Endothelial cell of umbilical vein (primary cell): Measurements from ENCODE around the gene ACAD11. TPM values are rescaled to one million over a fixed set of nuclear protein-coding genes. Genes with fewer than 3 reads are reported as not detected.

Source experiments
- BruUV-seq: library from RNA; stranded (reverse); fragments of 400-500 nt; replicated peaks from 2 replicates; lab custom pipeline; 2021; lab: Mats Ljungman, UMichigan
- CTCF ChIA-PET: fragments of 300-600, 350-600 bp; sonication (Branson Sonifier 250); formaldehyde crosslinking; loops from one replicate; lab custom pipeline; 2021; ENCODE audit warnings: antibody characterized with exemption, inconsistent platforms; lab: Charles Lee
- POLR2A ChIA-PET: fragments of 300-600, 350-600 bp; sonication (Branson Sonifier 250); formaldehyde crosslinking; loops from one replicate; lab custom pipeline; 2021; ENCODE audit warnings: antibody characterized with exemption, inconsistent platforms; lab: Charles Lee
- DNase-seq: peaks from one replicate; pipeline ENCODE4 v3.0.0-alpha.2; 2011; ENCODE audit warnings: low read depth, low spot score
- FAIRE-seq: peaks from 2 replicates; lab custom pipeline; 2011; peaks lifted over from hg19 to GRCh38; lab: Jason Lieb, UNC
- H2AFZ ChIP-seq: 2 replicates; pipeline ENCODE4 v1.6.0; 2012; ENCODE audit warnings: low read depth, low read length, control low read depth, inconsistent platforms
- H3K27ac ChIP-seq: 2 replicates; pipeline ENCODE4 v1.5.1; 2011; ENCODE audit warnings: low read depth, mild to moderate bottlenecking, control low read depth, low read length, moderate library complexity; ENCODE audit not compliant: insufficient read depth
- H3K27me3 ChIP-seq, 2 experiments: 2 replicates each; pipeline versions ENCODE4 v1.6.0 to v1.6.1; 2011; ENCODE audit warnings: low read length in 2 of 2, mixed read lengths in 1 of 2; ENCODE audit not compliant: control insufficient read depth in 2 of 2, insufficient read depth in 2 of 2
- H3K36me3 ChIP-seq, 2 experiments: 2 replicates in 1 of 2; 3 replicates in 1 of 2; pipeline ENCODE4 v1.5.1; 2011; ENCODE audit warnings: low read length in 2 of 2, mild to moderate bottlenecking in 1 of 2, moderate library complexity in 1 of 2; ENCODE audit not compliant: control insufficient read depth in 2 of 2, insufficient read depth in 2 of 2; ENCODE audit errors: extremely low read depth in 1 of 2
- H3K4me1 ChIP-seq: 3 replicates; pipeline ENCODE4 v1.5.1; 2011; ENCODE audit warnings: mild to moderate bottlenecking, low read length; ENCODE audit not compliant: control insufficient read depth, insufficient read depth; ENCODE audit errors: extremely low read depth
- H3K4me2 ChIP-seq: 2 replicates; pipeline ENCODE4 v1.6.1; 2011; ENCODE audit warnings: low read length, control low read depth, mixed read lengths; ENCODE audit not compliant: insufficient read depth
- H3K4me3 ChIP-seq, 3 experiments: fragments of 200-600 bp in 1 of 3; sonication (generic), shearing (Covaris generic) in 1 of 3; replicated peaks in 1 of 3; 2 replicates each; pipeline ENCODE4 v1.5.1; 2011 to 2016; ENCODE audit warnings: control low read depth in 3 of 3, low read length in 3 of 3, mild to moderate bottlenecking in 2 of 3, inconsistent platforms in 1 of 3, low read depth in 1 of 3, moderate library complexity in 1 of 3; ENCODE audit not compliant: insufficient read depth in 1 of 3
- H3K79me2 ChIP-seq: 2 replicates; pipeline ENCODE4 v1.6.0; 2012; ENCODE audit warnings: low read length, inconsistent platforms; ENCODE audit not compliant: control insufficient read depth, insufficient read depth
- H3K9ac ChIP-seq: replicated peaks from 2 replicates; pipeline ENCODE3; 2011; ENCODE audit warnings: low read length, control low read depth; ENCODE audit not compliant: insufficient read depth; ENCODE audit errors: extremely low read depth
- H3K9me1 ChIP-seq: replicated peaks from 3 replicates; pipeline ENCODE4 v1.6.0; 2011; ENCODE audit warnings: mild to moderate bottlenecking, low read length; ENCODE audit not compliant: control insufficient read depth, insufficient read depth; ENCODE audit errors: extremely low read depth
- H3K9me3 ChIP-seq: replicated peaks from 2 replicates; pipeline ENCODE4 v1.5.1; 2012; ENCODE audit warnings: low read length, inconsistent platforms; ENCODE audit not compliant: control insufficient read depth, insufficient read depth
- H4K20me1 ChIP-seq: replicated peaks from 2 replicates; pipeline ENCODE3; 2011; ENCODE audit warnings: mild to moderate bottlenecking, low read length; ENCODE audit not compliant: control insufficient read depth, insufficient read depth; ENCODE audit errors: extremely low read depth
- EZH2 ChIP-seq: IDR thresholded peaks from 2 replicates; pipeline ENCODE4 v1.6.1; 2012; ENCODE audit warnings: borderline replicate concordance, low read depth, mild to moderate bottlenecking, moderate library complexity, low read length, inconsistent platforms; ENCODE audit not compliant: severe bottlenecking
- GATA2 ChIP-seq: IDR thresholded peaks from 2 replicates; pipeline ENCODE4 v1.7.0; 2011; ENCODE audit warnings: low read depth, mild to moderate bottlenecking, moderate library complexity, mixed read lengths, low read length; ENCODE audit not compliant: insufficient read length, insufficient read depth
- POLR2A ChIP-seq: IDR thresholded peaks from 2 replicates; pipeline ENCODE4 v1.6.1; 2012; ENCODE audit warnings: low read depth, mild to moderate bottlenecking, control low read depth, low read length
- POLR2AphosphoS5 ChIP-seq: IDR thresholded peaks from 2 replicates; pipeline ENCODE4 v1.6.1; 2012; ENCODE audit warnings: low read depth, mild to moderate bottlenecking, control low read depth, low read length, moderate library complexity; ENCODE audit not compliant: insufficient read depth
- dilution Hi-C: fragments of 300-500 bp; cut with MboI; formaldehyde crosslinking; loops from one replicate; pipeline ENCODE4 v1.15.0; 2019; ENCODE audit warnings: low sequenced_read_pairs; ENCODE audit not compliant: extremely low pct_ligation_motif_present
- intact Hi-C: fragments of 100-400 bp; cut with micrococcal nuclease; formaldehyde crosslinking; loops from one replicate; pipeline ENCODE4 v1.10.0; 2022
- polyA plus RNA-seq, 4 experiments: library from polyadenylated mRNA; depleted of rRNA in 3 of 4; stranded (reverse) in 3 of 4; unstranded in 1 of 4; fragments of >200 nt; gene quantifications; 2 replicates each; pipeline versions ENCODE4 v1.2.1 to v1.2.3, GENCODE V29; 2011 to 2012; ENCODE audit warnings: missing spikeins in 1 of 4
- total RNA-seq: library from RNA; stranded (reverse); gene quantifications from 2 replicates; pipeline ENCODE4 v1.2.3, GENCODE V29; 2021
- TF ChIP-seq, protein P1 (sequence below), 2 donors: IDR thresholded peaks; 1 replicate in 1 of 2; 2 replicates in 1 of 2; pipeline ENCODE4 v1.5.1; 2011; ENCODE audit warnings: low read length in 2 of 2, mild to moderate bottlenecking in 2 of 2, moderate library complexity in 2 of 2, control low read depth in 1 of 2, inconsistent platforms in 1 of 2, low read depth in 1 of 2; ENCODE audit not compliant: insufficient read depth in 1 of 2; ENCODE audit errors: extremely low read depth in 1 of 2

The ACAD11 gene
- total and polyA plus RNA-seq, 2 donors (not counting 3 experiments of a cell fraction or from before 2014, with no cell fraction given) = 9.6 to 17.9 TPM

- H2AFZ ChIP-seq = peak within 1 kb of the TSS; percentile 89
- ChIA-PET CTCF (interaction anchor here (0.6 to 3.8 kb wide), 13 partner anchors 10 to 255 kb away, joined by 3 to 28 read pairs (median 5); no protein-coding TSS in a partner anchor), POLR2A (interaction anchor here (1.4 kb wide), 1 partner anchor 15 kb away, joined by 3 read pairs; no protein-coding TSS in a partner anchor)
- H3K9ac ChIP-seq = peak within 1 kb of the TSS; percentile 84
- no peaks in the 10 kb centered on the region for H3K9me1 ChIP-seq
- peak; percentile 72 for DNase-seq
- H3K4me3 ChIP-seq = peak within 1 kb of the TSS; percentile 43 to 71 (median 70)
- H3K27ac ChIP-seq = peak within 1 kb of the TSS; percentile 68
- no peaks in the 10 kb centered on the region for H3K36me3 ChIP-seq
- no peaks in the 10 kb centered on the region for H4K20me1 ChIP-seq
- intact Hi-C loops = loop anchor here (1.0 kb wide), 2 partner anchors 9 to 22 kb away; no protein-coding TSS in a partner anchor
- no peaks in the 10 kb centered on the region for H3K27me3 ChIP-seq
- H3K4me2 ChIP-seq = peak within 1 kb of the TSS; percentile 83
- peaks cover 26% of the 10 kb centered on the region for H3K4me1 ChIP-seq
- FAIRE-seq = no peak
- H3K79me2 ChIP-seq = peaks cover 31% of the 10 kb centered on the region
- TF ChIP-seq POLR2A = peak; percentile 46
- TF ChIP-seq POLR2AphosphoS5 = peak; percentile 31
- no peak for TF ChIP-seq EZH2
- no peak for TF ChIP-seq GATA2
- TF ChIP-seq, protein P1, sequence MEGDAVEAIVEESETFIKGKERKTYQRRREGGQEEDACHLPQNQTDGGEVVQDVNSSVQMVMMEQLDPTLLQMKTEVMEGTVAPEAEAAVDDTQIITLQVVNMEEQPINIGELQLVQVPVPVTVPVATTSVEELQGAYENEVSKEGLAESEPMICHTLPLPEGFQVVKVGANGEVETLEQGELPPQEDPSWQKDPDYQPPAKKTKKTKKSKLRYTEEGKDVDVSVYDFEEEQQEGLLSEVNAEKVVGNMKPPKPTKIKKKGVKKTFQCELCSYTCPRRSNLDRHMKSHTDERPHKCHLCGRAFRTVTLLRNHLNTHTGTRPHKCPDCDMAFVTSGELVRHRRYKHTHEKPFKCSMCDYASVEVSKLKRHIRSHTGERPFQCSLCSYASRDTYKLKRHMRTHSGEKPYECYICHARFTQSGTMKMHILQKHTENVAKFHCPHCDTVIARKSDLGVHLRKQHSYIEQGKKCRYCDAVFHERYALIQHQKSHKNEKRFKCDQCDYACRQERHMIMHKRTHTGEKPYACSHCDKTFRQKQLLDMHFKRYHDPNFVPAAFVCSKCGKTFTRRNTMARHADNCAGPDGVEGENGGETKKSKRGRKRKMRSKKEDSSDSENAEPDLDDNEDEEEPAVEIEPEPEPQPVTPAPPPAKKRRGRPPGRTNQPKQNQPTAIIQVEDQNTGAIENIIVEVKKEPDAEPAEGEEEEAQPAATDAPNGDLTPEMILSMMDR (IDR thresholded peaks at IDR 0.05; ENCODE audit: extremely low read depth in 1 of 2, insufficient read depth in 1 of 2, low read depth in 1 of 2, low read length in 2 of 2) = no peak
- no TSS peak for BruUV-seq
- no peaks in the 10 kb centered on the region for H3K9me3 ChIP-seq
- dilution Hi-C loops = no loop called here
Measured at GRCh38 chr3:132660052-132660810, 622 bp upstream of the ACAD11 start, which contains the start of gene UBA5. TSS of gene UBA5 (plus strand) at chr3:132660329. CDS start at chr3:132660538, 209 bp downstream.
